HepG2 (cell line): Measurements from ENCODE around the gene XPO5. TPM values are rescaled to one million over a fixed set of nuclear protein-coding genes. Genes with fewer than 3 reads are reported as not detected.

Experiments
- ATAC-seq: fragments of 200-7000 bp; cut with Tn5 transposase; 3 replicates; pipeline ENCODE4 v1.9.1; 2020; ENCODE audit warnings: mild to moderate bottlenecking, moderate library complexity
- BruUV-seq: library from RNA; stranded (reverse); fragments of 400-500 nt; replicated peaks from 2 replicates; lab custom pipeline; 2021; lab: Mats Ljungman, UMichigan
- CTCF ChIA-PET: fragments of 300-600 bp; formaldehyde crosslinking; extraction: SDS; loops from one replicate; lab custom pipeline; 2021; ENCODE audit warnings: low total read pairs, inconsistent platforms, low intra/inter-chr PET ratio; lab: Yijun Ruan, JAX
- POLR2A ChIA-PET: fragments of 350-600 bp; sonication (Branson Sonifier 250); formaldehyde crosslinking; loops from one replicate; lab custom pipeline; 2020; ENCODE audit warnings: antibody characterized with exemption, inconsistent platforms; lab: Yijun Ruan, JAX
- DNase-seq: peaks from one replicate; pipeline ENCODE4 v3.0.0-alpha.2; 2015; ENCODE audit warnings: low spot score
- FAIRE-seq: peaks from 3 replicates; lab custom pipeline; 2011; peaks lifted over from hg19 to GRCh38; lab: Jason Lieb, UNC
- H2AFZ ChIP-seq: one replicate; pipeline ENCODE4 v1.6.1; 2011; ENCODE audit warnings: low read length, inconsistent platforms
- H3K27ac ChIP-seq: fragments of 300-600 bp; 3 replicates; pipeline ENCODE4 v1.8.0; 2011; ENCODE audit warnings: mixed run types, mild to moderate bottlenecking, mixed read lengths, low read length, inconsistent platforms; ENCODE audit not compliant: insufficient read depth; ENCODE audit errors: extremely low read length
- H3K27me3 ChIP-seq, 2 experiments: fragments of 200-600 bp in 1 of 2; 2 replicates in 1 of 2; 3 replicates in 1 of 2; pipeline versions ENCODE4 v1.6.0 to v1.8.0; 2011; ENCODE audit warnings: low read length in 2 of 2, mild to moderate bottlenecking in 2 of 2, moderate library complexity in 2 of 2, inconsistent platforms in 1 of 2; ENCODE audit not compliant: insufficient read depth in 2 of 2, control insufficient read depth in 1 of 2
- H3K36me3 ChIP-seq, 2 experiments: fragments of 200-600 bp in 1 of 2; replicated peaks in 1 of 2; 2 replicates in 1 of 2; 3 replicates in 1 of 2; pipeline versions ENCODE4 v1.5.1 to v1.8.0; 2011; ENCODE audit warnings: low read length in 2 of 2, inconsistent platforms in 1 of 2; ENCODE audit not compliant: insufficient read depth in 2 of 2, control insufficient read depth in 1 of 2
- H3K4me1 ChIP-seq: 2 replicates; pipeline ENCODE4 v1.5.1; 2012; ENCODE audit warnings: low read length, inconsistent platforms; ENCODE audit not compliant: insufficient read depth
- H3K4me2 ChIP-seq: 2 replicates; pipeline ENCODE4 v1.6.0; 2011; ENCODE audit warnings: low read depth, low read length, inconsistent platforms
- H3K4me3 ChIP-seq, 3 experiments: fragments of 200-600 bp in 1 of 3; sonication (generic), shearing (Covaris generic) in 1 of 3; replicated peaks in 1 of 3; 2 replicates each; pipeline ENCODE4 v1.5.1; 2011 to 2016; ENCODE audit warnings: low read length in 3 of 3, inconsistent platforms in 2 of 3, low read depth in 2 of 3, mild to moderate bottlenecking in 2 of 3, control low read depth in 1 of 3, mixed read lengths in 1 of 3; ENCODE audit not compliant: insufficient read depth in 1 of 3
- H3K79me2 ChIP-seq: one replicate; pipeline ENCODE4 v1.6.1; 2011; ENCODE audit warnings: low read length, inconsistent platforms; ENCODE audit not compliant: insufficient read depth
- H3K9ac ChIP-seq: 2 replicates; pipeline ENCODE4 v1.6.0; 2011; ENCODE audit warnings: mild to moderate bottlenecking, low read depth, low read length, inconsistent platforms; ENCODE audit not compliant: insufficient read depth
- H3K9me3 ChIP-seq: 2 replicates; pipeline ENCODE4 v1.5.1; 2012; ENCODE audit warnings: mild to moderate bottlenecking, low read length
- H4K20me1 ChIP-seq: 2 replicates; pipeline ENCODE4 v1.6.0; 2011; ENCODE audit warnings: inconsistent platforms, mild to moderate bottlenecking, low read length, moderate library complexity; ENCODE audit not compliant: insufficient read depth
- MAFK ChIP-seq, 2 experiments: IDR thresholded peaks in 1 of 2; conservative IDR thresholded peaks in 1 of 2; 2 replicates each; pipeline ENCODE4 v1.6.1; 2011; ENCODE audit warnings: improper control_type of control experiment in 2 of 2, low read length in 2 of 2
- PHF20 ChIP-seq: sonication (generic); formaldehyde crosslinking; IDR thresholded peaks from 2 replicates; pipeline ENCODE4 v1.5.0; 2020; ENCODE audit warnings: mild to moderate bottlenecking, missing genetic modification reagents
- SNAPC5 ChIP-seq: sonication (generic); formaldehyde crosslinking; IDR thresholded peaks from 2 replicates; pipeline ENCODE4 v1.8.1; 2023; ENCODE audit warnings: mild to moderate bottlenecking, missing genetic modification reagents, borderline replicate concordance
- SP5 ChIP-seq: IDR thresholded peaks from 2 replicates; pipeline ENCODE4 v1.6.1; 2016; ENCODE audit warnings: low read depth, borderline replicate concordance
- THAP11 ChIP-seq: IDR thresholded peaks from 2 replicates; pipeline ENCODE4 v1.6.1; 2016; ENCODE audit warnings: missing biosample characterization, missing genetic modification reagents
- ZNF512B ChIP-seq: sonication (generic); formaldehyde crosslinking; IDR thresholded peaks from 2 replicates; pipeline ENCODE4 v1.5.1; 2020; ENCODE audit warnings: missing genetic modification reagents, mild to moderate bottlenecking, borderline replicate concordance
- WGBS: methylation state at CpG from one replicate; pipeline ENCODE4 v1.1.6; 2017; ENCODE audit warnings: low lambda C conversion rate; 5-methylcytosine and 5-hydroxymethylcytosine counted together
- in situ Hi-C: cut with HindIII; loops from 2 replicates; pipeline ENCODE4 v1.10.0; 2017; ENCODE audit warnings: low pct_unique_long_range_greater_than_20kb; ENCODE audit not compliant: extremely low pct_ligation_motif_present
- intact Hi-C: fragments of 100-400 bp; cut with micrococcal nuclease; formaldehyde crosslinking; loops from one replicate; pipeline ENCODE4 v1.10.0; 2022; ENCODE audit not compliant: unreplicated experiment
- polyA plus RNA-seq, 8 experiments: library from polyadenylated mRNA; depleted of rRNA in 3 of 8; stranded (reverse) in 7 of 8; unstranded in 1 of 8; fragments of >200 nt; fragmentation: Illumina TruSeq in 4 of 8; extraction: Trizol in 4 of 8; gene quantifications; 2 replicates each; pipeline versions ENCODE4 v1.2.1 to v1.2.3, GENCODE V29; 2011 to 2016; ENCODE audit warnings: low read depth in 4 of 8, missing spikeins in 1 of 8, mixed read lengths in 1 of 8; ENCODE audit not compliant: insufficient read depth in 1 of 8
- total RNA-seq, 5 experiments: library from RNA; depleted of rRNA; stranded (reverse); fragments of >200 nt; fragmentation: Illumina TruSeq; extraction: Trizol; gene quantifications; 2 replicates each; pipeline ENCODE4 v1.2.3, GENCODE V29; 2016; ENCODE audit warnings: low read depth in 1 of 5
- TF ChIP-seq, protein P1 (sequence below): IDR thresholded peaks from 2 replicates; pipeline ENCODE4 v1.6.1; 2016; ENCODE audit warnings: low read depth, missing genetic modification reagents, missing compliant biosample characterization
- TF ChIP-seq, protein P2 (sequence below): sonication (generic); formaldehyde crosslinking; IDR thresholded peaks from 2 replicates; pipeline ENCODE4 v1.4.0; 2020; ENCODE audit warnings: mild to moderate bottlenecking, missing genetic modification reagents
- TF ChIP-seq, protein P3 (sequence below): sonication (generic); formaldehyde crosslinking; IDR thresholded peaks from 2 replicates; pipeline ENCODE4 v1.8.0; 2022; ENCODE audit warnings: missing genetic modification reagents, mild to moderate bottlenecking, moderate library complexity, borderline replicate concordance
- TF ChIP-seq, protein P4 (sequence below): IDR thresholded peaks from 2 replicates; pipeline ENCODE4 v1.6.1; 2016

XPO5 gene
- total and polyA plus RNA-seq, 2 of the 13 experiments (the other 11 are each of a cell fraction or from before 2014, with no cell fraction given): 52.2 to 68.0 TPM

GRCh38 chr6:43544461-43544860 lies 31.4 kb downstream of the XPO5 start:
- ChIA-PET POLR2A (no interaction called here), CTCF (no interaction called here)
- Histone ChIP-seq H3K27me3 (no peaks in the 10 kb centered on the region), H3K4me3 (no peak overlapping the region), H3K9me3 (no peaks in the 10 kb centered on the region), H3K27ac (no peak overlapping the region), H4K20me1 (no peaks in the 10 kb centered on the region), H3K4me2 (no peak overlapping the region), H3K79me2 (no peaks in the 10 kb centered on the region), H3K36me3 (peaks cover 25 to 81% of the 10 kb centered on the region in 2 experiments), H2AFZ (no peak overlapping the region), H3K4me1 (no peaks in the 10 kb centered on the region), H3K9ac (no peak overlapping the region)
- FAIRE-seq (no peak), DNase-seq (no peak), ATAC-seq (no peak)
- WGBS: 98% methylated on average over 4 of the region's 4 CpGs
- no peak for TF ChIP-seq SP5 (CRISPR knock-in tag)
- no peak for TF ChIP-seq THAP11 (CRISPR knock-in tag)
- no peak for TF ChIP-seq PHF20 (CRISPR knock-in tag)
- no peak for TF ChIP-seq SNAPC5 (CRISPR knock-in tag)
- TF ChIP-seq MAFK (conservative IDR thresholded peaks at IDR 0.05 in 1 of 2, IDR thresholded peaks at IDR 0.05 in 1 of 2; ENCODE audit: low read length in 2 of 2): no peak
- TF ChIP-seq, protein P1, sequence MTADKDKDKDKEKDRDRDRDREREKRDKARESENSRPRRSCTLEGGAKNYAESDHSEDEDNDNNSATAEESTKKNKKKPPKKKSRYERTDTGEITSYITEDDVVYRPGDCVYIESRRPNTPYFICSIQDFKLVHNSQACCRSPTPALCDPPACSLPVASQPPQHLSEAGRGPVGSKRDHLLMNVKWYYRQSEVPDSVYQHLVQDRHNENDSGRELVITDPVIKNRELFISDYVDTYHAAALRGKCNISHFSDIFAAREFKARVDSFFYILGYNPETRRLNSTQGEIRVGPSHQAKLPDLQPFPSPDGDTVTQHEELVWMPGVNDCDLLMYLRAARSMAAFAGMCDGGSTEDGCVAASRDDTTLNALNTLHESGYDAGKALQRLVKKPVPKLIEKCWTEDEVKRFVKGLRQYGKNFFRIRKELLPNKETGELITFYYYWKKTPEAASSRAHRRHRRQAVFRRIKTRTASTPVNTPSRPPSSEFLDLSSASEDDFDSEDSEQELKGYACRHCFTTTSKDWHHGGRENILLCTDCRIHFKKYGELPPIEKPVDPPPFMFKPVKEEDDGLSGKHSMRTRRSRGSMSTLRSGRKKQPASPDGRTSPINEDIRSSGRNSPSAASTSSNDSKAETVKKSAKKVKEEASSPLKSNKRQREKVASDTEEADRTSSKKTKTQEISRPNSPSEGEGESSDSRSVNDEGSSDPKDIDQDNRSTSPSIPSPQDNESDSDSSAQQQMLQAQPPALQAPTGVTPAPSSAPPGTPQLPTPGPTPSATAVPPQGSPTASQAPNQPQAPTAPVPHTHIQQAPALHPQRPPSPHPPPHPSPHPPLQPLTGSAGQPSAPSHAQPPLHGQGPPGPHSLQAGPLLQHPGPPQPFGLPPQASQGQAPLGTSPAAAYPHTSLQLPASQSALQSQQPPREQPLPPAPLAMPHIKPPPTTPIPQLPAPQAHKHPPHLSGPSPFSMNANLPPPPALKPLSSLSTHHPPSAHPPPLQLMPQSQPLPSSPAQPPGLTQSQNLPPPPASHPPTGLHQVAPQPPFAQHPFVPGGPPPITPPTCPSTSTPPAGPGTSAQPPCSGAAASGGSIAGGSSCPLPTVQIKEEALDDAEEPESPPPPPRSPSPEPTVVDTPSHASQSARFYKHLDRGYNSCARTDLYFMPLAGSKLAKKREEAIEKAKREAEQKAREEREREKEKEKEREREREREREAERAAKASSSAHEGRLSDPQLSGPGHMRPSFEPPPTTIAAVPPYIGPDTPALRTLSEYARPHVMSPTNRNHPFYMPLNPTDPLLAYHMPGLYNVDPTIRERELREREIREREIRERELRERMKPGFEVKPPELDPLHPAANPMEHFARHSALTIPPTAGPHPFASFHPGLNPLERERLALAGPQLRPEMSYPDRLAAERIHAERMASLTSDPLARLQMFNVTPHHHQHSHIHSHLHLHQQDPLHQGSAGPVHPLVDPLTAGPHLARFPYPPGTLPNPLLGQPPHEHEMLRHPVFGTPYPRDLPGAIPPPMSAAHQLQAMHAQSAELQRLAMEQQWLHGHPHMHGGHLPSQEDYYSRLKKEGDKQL (CRISPR knock-in tag): no peak
- TF ChIP-seq, protein P2, sequence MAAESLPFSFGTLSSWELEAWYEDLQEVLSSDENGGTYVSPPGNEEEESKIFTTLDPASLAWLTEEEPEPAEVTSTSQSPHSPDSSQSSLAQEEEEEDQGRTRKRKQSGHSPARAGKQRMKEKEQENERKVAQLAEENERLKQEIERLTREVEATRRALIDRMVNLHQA (CRISPR knock-in tag): no peak
- TF ChIP-seq, protein P3, sequence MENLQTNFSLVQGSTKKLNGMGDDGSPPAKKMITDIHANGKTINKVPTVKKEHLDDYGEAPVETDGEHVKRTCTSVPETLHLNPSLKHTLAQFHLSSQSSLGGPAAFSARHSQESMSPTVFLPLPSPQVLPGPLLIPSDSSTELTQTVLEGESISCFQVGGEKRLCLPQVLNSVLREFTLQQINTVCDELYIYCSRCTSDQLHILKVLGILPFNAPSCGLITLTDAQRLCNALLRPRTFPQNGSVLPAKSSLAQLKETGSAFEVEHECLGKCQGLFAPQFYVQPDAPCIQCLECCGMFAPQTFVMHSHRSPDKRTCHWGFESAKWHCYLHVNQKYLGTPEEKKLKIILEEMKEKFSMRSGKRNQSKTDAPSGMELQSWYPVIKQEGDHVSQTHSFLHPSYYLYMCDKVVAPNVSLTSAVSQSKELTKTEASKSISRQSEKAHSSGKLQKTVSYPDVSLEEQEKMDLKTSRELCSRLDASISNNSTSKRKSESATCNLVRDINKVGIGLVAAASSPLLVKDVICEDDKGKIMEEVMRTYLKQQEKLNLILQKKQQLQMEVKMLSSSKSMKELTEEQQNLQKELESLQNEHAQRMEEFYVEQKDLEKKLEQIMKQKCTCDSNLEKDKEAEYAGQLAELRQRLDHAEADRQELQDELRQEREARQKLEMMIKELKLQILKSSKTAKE (CRISPR knock-in tag): no peak
- no peak for TF ChIP-seq ZNF512B
- TF ChIP-seq, protein P4, sequence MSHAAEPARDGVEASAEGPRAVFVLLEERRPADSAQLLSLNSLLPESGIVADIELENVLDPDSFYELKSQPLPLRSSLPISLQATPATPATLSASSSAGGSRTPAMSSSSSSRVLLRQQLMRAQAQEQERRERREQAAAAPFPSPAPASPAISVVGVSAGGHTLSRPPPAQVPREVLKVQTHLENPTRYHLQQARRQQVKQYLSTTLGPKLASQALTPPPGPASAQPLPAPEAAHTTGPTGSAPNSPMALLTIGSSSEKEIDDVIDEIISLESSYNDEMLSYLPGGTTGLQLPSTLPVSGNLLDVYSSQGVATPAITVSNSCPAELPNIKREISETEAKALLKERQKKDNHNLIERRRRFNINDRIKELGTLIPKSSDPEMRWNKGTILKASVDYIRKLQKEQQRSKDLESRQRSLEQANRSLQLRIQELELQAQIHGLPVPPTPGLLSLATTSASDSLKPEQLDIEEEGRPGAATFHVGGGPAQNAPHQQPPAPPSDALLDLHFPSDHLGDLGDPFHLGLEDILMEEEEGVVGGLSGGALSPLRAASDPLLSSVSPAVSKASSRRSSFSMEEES (CRISPR knock-in tag): no peak
- intact Hi-C loops: no loop called here
- in situ Hi-C loops: no loop called here
- BruUV-seq: no TSS peak
